Activated CD4-positive, CD25-positive, alpha-beta regulatory T cell treated with anti-CD3 and anti-CD28 coated beads, Interleukin-2, amount 50 U/mL, for 72 hours (primary cell): Measurements from ENCODE around the gene SURF4.
"Not testable (repeated sequence)": the region's sequence is repeated elsewhere in the genome, so short reads cannot be mapped to it uniquely, and the experiment has no call there.

Experiments used
- DNase-seq: peaks from one replicate; pipeline ENCODE4 v3.0.0; 2021

SURF4 gene

DNA sequence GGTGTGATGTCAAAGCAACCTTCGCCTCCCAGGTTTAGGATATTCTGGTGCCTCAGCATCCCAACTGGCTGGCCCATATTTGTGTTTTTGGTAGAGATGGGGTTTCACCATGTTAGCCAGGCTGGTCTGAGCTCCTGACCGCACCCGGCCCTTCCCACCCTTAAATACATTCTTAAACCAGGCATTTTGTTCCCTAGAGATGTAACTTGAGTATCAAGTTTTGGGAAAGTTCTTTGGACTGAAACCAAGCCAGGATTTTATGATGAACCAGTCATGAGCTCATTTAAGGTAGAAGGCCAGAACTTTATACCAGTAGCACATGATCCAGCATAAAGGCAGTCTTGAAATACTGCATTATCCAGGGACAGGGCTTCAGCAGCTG, 24.3 kb downstream of the SURF4 start:
- DNase-seq = no peak

DNA sequence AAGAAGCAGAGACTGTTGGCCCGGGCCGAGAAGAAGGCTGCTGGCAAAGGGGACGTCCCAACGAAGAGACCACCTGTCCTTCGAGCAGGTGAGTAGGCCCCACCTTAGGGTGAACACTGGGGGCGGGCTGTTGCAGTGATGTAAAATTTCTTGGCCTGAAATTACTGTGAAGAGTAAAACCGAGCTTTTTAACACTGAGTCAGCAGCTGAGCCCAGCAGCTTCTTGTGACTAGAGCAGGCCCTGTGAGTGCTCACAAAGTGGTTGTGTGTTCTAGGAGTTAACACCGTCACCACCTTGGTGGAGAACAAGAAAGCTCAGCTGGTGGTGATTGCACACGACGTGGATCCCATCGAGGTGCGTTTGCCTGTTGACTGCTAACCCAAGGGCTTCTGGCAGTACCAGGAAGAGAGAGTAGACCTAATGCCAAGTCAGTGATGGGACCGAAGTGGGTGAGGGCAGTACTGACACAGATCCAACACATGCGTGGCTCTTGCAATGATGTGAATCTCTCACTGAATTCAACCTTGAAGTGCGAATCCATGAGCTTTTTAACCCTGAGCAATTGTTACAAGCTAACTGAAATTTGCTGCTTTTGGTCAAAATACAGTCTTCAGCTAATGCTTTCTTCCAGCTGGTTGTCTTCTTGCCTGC, 25.8 kb downstream of the SURF4 start:
- DNase-seq = no peak

DNA sequence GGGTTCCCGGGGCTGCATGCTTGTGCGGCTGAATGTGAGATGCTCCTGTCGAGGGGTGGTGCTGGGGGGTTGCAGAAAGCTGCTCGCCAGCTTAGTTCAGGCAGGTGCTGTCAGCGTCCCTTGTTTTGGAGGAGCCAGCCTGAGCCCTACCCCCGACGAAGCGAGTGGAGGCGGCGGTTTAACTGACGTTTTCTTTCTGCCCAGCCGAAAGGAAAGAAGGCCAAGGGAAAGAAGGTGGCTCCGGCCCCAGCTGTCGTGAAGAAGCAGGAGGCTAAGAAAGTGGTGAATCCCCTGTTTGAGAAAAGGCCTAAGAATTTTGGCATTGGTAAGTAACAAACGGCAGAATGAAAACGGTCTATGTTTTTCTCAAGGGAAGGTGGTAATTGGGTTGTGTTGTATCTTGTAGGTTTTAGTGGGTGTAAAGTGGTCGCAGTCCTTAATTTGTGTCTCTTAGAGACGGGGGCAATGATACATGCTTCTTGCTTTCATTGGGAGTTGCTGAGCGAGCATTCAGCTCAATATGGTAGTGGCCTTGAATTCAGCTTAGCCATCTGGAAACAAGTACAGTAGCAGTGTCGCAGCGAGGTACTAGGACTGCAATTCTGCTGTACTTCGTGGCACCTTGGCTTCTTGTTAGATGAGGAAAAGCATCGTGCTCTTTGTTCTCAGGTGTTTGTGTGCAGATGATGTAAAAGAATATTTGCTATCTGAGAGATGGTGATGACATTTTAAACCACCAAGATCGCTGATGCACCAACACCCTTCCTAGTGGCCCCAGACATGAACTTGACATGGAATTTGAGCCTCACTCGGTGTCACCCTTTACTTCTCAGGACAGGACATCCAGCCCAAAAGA, 26.9 kb downstream of the SURF4 start:
- no peak for DNase-seq

- DNase-seq = peak; percentile 91
Observed at GRCh38 chr9:133347985-133348717, 27.7 kb downstream of the SURF4 start, which contains the start of the genes MED22 and RPL7A. TSS of gene MED22 (minus strand) at chr9:133348131. CDS start at chr9:133346662, 1,469 bp downstream. TSS of gene RPL7A (plus strand) at chr9:133348218. CDS start at chr9:133348244, 26 bp downstream.

DNA sequence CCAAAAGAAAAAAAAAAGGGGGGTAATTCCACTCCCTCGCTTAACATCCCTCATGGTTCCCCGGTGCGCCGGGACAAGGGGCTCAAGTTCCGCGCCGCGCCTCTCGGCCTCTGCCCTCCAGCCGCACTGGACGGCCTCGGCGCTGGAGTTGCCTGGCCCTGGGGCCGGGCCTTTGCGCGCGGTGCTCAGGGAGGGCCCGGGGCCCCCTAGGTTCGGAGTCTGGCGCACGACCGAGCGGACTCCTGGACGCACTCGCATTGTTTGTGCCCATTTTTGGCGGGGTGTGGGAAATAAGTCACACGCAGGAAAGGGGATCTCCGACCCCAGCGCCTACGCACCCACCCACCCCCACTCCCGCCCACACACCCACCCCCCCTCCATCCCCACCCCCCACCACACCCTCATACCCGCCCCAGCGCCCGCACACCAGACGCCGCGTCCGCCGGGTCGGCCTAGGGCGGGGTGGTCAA, 28.3 kb downstream of the SURF4 start:
- DNase-seq = peak; percentile 59

DNA sequence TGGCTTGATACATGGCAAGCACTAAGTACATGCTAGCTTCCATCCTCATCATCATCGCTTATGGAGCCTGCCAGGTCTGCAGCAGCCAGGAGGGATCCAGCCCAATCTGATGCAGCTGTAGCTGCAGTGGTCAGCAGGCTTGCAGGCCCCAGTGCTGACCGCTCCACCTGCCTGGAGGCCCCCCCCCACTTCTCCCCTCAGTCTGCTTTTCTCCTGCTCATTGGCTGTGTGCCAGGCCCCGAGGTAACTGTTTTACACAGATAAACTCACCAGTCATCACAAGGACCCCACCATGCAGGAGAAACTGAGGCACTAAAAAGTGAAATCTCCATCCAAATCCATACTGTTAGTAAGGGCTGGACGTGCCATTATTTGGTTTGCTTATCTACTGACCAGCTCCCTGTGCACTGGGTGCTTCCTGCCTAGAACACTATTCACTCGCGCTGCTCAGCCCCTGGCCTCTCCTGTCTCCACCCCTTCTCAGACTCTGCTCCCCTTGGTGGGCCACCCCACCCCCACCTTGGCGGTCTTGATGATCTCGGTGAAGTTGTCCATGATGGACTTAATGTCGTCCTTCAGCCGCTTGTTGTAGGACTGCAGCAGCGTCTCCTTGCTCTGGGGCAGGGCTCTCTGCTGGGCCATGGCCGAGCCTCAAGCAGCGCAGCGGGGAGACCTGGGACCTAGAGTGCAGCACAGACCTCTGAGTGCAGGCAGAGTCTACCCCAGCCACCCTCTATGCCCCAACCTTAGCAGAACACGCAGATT, 29.7 kb downstream of the SURF4 start:
- DNase-seq = no peak

GRCh38 chr9:133345596-133345995, 30.3 kb downstream of the SURF4 start:
- no peak for DNase-seq

DNA sequence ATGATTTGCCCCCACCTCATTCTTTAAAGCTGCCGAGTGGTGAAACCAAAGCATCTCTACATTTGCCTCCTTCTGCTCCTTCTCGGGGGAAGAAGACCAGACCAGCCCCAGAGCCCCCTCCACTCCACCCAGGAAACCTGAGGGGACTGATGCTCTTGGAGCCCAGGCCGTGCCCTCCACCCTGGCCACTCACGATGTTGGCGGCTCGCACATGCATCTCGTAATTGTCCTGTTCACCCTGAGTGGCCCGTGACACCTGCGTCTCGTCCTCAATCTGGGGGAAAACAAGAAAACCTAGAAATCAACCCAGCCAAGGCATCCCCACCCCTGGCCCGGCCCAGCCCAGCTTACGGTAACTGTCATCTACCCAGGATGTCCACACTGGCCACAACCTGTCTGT, 30.9 kb downstream of the SURF4 start:
- DNase-seq = no peak

DNA sequence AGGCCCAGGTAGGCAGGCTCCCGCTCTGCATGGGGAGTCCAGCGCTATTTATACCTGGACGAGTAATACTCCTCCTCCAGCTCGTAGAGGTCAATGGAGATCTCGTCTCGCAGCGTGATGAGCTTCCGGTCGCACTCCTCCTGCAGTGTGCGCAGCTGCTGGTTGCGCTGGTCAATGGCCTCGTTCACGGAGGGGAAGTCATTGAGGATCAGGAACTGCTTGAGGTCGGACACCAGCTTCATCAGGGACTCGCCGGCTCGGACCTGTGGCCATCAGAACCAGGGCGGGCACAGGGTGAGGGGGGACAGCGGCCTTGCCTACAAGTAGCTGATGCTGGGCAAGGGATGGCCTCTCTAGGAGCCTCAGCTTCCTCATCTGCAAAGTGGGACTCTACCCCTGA, 31.8 kb downstream of the SURF4 start:
- DNase-seq = no peak

DNA sequence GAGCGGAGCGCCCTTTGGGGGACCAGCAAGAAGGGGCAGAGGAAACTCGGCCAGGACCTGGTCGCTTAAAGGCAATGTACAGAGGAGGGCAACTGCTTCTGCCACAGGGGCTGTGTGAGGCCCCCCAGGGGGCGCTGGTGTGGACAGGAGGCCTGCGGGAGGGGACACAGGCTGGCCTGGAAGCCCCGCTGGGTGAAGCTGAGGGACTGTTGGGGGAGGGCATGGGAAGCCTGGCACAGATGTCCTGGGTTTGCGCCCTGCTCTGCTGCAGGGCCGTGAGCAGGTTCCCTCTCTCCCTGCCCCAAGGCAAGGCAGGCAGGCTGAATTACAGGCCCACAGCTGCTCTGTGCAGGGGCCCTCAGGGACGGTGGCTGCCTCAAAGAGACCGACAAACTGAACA, 33.3 kb downstream of the SURF4 start:
- DNase-seq = no peak

DNA sequence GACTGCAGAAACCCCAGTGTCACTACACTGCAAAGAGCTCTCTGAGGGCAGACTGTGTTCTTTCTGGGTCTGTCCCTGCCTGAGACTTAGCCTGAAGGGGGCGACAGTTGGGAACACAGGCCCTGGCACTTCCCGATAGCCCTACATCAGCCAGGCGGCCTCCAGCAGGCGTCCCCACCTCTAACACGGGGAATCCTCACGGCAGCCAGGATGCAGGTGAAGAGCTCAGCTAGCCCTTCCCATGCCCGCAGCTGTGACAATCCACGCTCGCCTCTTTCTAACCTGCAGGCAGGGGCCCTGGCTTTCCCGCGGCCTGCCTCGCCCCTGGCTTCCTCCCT, 33.8 kb downstream of the SURF4 start:
- no peak for DNase-seq

GRCh38 chr9:133341369-133342068, 34.3 kb downstream of the SURF4 start:
- no peak for DNase-seq

DNA sequence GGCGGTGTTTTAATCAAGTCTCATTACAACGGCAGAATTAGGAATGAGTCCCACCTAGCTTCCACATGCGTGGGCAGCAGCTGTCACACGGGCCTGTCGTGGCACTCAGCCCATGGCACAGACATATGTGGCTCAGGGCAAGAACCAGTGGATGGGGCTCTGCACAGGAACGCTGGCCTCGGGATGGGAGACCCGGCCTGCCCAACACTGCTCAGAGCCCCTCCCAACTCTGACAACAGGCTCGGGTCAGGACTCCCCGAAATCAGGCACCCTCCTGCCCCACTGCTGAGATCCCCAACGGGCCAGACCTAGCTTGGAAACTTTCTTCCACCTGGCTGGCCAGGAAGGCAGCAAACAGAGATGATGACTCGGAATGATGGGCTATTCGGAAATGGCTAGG, 34.9 kb downstream of the SURF4 start:
- DNase-seq = no peak

GRCh38 chr9:133340256-133340655, 35.6 kb downstream of the SURF4 start:
- no peak for DNase-seq

DNA sequence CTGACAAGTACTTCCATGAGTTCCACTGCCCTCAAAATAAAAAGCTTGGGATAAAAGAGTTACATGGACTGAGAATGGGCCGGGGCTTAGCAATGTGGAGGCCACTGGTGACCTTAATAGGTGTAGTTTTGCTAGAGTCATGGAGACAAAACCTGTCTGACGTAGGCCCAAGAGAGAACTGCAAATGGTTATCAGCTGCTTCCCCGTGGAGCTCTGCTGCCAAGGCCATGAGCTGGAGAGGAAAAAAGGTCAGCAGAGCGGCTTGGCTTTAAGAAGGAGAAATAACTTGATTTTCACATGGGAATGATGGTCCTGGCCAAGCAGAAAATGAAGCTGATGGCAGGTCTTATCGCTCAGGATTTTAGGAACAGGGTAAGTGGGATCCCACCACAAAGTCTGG, 36.2 kb downstream of the SURF4 start:
- no peak for DNase-seq

GRCh38 chr9:133335924-133336811, 39.7 kb downstream of the SURF4 start, which contains the start of gene SURF6:
TSS of gene SURF6 (minus strand) at chr9:133336188. CDS start at chr9:133336132, 56 bp downstream.
- DNase-seq = peak; percentile 96

- DNase-seq = not testable (repeated sequence)
Observed at GRCh38 chr9:133334888-133335287, 41.0 kb downstream of the SURF4 start.

GRCh38 chr9:133334161-133334560, 41.7 kb downstream of the SURF4 start:
- DNase-seq = no peak

DNA sequence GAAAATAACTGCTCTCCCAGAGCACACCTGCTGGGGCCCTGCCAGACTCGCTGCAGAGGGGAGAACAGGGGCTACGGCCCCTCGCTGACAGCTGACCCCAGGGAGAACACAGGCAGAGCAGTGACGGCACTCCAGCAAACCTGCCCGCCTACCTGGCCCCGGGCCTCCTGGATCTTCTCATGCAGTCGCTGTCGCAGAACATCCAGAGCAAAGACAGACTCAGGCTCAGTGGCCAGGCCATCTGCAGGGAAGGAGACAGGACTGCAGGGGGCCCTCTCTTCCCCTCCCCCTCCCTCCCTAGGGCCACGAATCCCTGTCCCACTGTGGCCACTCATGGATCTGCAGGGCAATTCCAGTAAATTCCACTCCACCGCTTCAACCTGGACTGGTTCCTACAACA, 42.3 kb downstream of the SURF4 start:
- DNase-seq = no peak

GRCh38 chr9:133333011-133333410, 42.8 kb downstream of the SURF4 start:
- DNase-seq = no peak

DNA sequence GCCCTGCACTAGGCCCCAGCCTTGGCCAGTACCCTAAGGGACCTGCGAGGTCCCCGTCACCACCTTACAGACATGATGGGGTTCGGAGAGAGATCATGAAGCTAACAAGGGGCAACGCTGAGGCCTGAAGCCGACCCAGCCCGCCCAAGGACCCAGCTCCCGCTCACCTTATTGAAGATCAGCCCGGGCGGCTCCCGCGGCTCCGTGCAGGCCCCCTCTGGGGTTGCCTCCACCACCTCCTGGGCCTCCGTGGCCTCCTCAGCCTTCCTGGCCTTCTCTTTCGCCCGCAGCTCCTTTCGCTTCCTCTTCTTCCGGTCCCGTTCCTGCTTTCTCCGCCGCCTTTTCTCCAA, 43.5 kb downstream of the SURF4 start:
- no peak for DNase-seq
